ENCODE data around the gene BRINP3.

DNA sequence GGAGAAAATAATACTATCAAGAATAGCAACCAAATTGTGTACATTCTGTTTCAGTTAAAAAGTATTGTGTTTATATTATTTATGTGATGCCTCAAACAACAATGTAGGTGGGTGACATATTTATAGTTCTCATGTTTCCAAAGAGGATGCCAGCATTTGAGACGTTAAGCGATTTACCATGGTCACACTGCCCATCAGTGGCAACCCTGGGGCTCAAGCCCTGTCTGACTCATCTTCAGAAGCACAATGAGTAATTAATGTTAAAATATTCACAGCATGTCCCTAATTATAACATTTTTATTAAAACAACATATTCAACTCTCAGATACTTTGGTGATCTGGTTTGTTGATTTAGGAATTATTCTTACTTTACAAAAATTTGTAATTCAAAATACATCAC is 409.4 kb downstream of the BRINP3 start:
- TF ChIP-seq, protein P1, sequence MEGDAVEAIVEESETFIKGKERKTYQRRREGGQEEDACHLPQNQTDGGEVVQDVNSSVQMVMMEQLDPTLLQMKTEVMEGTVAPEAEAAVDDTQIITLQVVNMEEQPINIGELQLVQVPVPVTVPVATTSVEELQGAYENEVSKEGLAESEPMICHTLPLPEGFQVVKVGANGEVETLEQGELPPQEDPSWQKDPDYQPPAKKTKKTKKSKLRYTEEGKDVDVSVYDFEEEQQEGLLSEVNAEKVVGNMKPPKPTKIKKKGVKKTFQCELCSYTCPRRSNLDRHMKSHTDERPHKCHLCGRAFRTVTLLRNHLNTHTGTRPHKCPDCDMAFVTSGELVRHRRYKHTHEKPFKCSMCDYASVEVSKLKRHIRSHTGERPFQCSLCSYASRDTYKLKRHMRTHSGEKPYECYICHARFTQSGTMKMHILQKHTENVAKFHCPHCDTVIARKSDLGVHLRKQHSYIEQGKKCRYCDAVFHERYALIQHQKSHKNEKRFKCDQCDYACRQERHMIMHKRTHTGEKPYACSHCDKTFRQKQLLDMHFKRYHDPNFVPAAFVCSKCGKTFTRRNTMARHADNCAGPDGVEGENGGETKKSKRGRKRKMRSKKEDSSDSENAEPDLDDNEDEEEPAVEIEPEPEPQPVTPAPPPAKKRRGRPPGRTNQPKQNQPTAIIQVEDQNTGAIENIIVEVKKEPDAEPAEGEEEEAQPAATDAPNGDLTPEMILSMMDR (IDR thresholded peaks at IDR 0.05; ENCODE audit: insufficient read depth, low read length, poor library complexity, severe bottlenecking): no peak
- no peak for TF ChIP-seq EZH2phosphoT487 (conservative IDR thresholded peaks at IDR 0.05; ENCODE audit: low read length)

Data from SU-DHL-6 (cell line).